ENCODE data around the gene EIF4H.
"Not testable (repeated sequence)": the region's sequence is repeated elsewhere in the genome, so short reads cannot be mapped to it uniquely, and the experiment has no call there.

The EIF4H gene

GRCh38 chr7:74224511-74224832, 50.3 kb downstream of the EIF4H start:
- DNase-seq, result no peak

GRCh38 chr7:74224907-74225306, 50.8 kb downstream of the EIF4H start:
- not testable (repeated sequence) for DNase-seq

- no peak for DNase-seq
These were observed 51.2 kb downstream of the EIF4H start for GRCh38 chr7:74225400-74225799.

DNA sequence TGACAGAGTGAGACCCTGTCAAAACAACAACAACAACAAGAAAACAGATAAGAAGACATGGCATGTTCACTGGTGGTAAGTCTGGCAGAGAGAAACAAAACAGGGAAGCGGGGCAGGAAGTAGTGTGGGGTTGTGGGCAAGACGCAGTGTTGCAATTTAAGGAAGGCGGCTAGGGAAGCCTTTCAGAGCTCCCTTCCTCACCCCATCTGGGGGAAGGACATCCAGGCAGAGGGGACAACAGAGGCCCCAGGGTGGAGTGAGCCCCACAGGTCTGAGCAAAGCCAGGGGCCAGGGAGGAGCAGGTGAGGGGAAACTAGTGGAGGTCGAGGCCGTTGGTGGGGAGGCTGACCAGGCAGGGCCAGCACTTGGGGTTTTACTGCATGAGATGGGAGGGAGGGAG, 52.5 kb downstream of the EIF4H start:
- DNase-seq, result no peak

DNA sequence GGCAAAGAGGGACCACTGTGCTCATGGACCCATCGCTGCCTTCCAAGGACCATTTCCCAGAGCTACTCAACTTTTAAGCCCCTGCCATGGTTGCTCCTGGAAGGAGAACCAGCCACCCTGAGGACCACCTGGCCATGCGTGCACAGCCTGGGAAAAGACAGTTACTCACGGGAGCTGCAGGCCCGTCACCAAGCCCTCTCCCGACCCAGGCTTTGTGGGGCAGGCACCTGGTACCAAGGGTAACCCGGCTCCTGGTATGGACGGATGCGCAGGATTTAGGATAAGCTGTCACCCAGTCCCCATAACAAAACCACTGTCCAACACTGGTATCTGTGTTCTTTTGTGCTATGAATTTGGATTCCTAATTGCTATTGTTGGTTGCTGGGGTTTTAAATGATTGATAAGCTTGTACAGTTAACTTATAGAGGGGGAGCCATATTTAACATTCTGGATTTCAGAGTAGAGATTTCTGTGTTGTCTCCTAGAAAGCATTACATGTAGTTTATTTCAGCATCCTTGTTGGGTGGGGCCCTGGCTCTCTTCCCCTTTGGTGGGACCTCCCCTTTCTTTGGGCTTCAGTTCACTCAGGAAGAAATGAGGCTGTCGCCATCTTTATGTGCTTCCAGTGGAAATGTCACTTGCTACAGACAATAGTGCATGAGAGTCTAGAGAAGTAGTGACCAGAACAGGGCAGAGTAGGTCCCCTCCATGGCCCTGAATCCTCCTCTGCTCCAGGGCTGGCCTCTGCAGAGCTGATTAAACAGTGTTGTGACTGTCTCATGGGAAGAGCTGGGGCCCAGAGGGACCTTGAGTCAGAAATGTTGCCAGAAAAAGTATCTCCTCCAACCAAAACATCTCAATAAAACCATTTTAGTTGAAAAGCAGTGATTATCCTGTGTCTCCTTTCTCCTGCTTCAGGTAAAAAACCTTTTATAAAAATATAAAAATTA, 55.1 kb downstream of the EIF4H start:
- no peak for DNase-seq

- DNase-seq, result no peak
These were observed 56.5 kb downstream of the EIF4H start for GRCh38 chr7:74230446-74231231.

- DNase-seq, result no peak
These were observed 57.1 kb downstream of the EIF4H start for GRCh38 chr7:74231232-74231590.

GRCh38 chr7:74233655-74234285, 59.6 kb downstream of the EIF4H start:
- DNase-seq, result no peak

DNA sequence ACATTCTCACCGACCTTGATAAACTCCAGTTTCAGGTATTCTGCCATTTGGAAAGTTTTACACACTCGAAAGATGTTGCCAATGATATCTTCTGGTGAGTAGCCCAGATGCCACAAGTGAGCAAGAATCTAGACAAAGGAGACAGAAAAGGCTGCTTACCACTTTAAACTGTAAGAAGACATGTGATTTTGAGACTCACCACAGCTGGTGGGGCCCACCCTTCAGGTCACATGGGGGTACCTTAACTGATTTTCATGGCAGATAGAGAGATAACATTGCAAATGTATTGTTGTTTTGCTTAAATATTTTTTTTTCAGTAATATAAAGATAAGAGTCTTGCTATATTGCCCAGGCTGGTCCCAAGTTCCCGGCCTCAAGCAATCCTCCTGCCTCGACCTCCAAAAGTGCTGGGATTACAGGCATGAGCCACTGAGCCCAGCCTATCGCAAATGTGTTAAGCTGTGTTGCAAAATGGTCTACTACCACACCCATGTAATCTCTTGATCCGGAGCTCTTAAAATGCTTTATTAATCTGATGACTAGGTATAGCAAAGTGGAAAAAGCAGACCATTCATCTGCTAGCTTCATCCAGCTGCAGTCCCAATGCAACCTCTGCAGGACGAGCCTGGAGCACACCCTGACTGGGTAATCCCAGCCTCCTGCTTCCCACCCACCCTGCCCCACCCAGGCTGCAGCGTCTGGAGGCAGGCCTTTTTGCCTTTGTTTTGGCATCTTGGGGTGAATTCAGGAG, 61.5 kb downstream of the EIF4H start:
- DNase-seq, result no peak

- DNase-seq, result no peak
These were observed 62.1 kb downstream of the EIF4H start for GRCh38 chr7:74236284-74236683.

- no peak for DNase-seq
These were observed 66.3 kb downstream of the EIF4H start for GRCh38 chr7:74240482-74240881.

GRCh38 chr7:74242122-74242443, 67.9 kb downstream of the EIF4H start:
- no peak for DNase-seq

DNA sequence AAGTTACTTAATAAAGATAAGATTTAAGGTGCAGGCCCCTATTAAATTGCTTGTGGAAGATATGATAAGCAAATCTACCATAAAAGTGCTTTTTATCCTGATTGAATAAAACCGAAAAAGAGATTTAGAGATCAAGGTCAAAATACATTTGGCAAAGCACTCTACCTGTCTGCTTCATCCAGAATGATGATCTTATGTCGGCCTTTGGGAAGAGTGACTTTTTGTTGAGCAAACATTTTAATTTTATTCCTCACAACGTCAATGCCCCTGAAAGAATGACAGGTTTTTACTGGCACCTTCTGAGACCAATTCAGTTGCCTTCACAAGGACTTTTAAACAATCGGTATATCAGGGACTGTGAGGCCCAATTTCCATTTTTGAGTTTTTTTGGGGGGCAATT, 72.3 kb downstream of the EIF4H start:
- DNase-seq, result no peak
